Stimulated activated CD8-positive, alpha-beta memory T cell treated with anti-CD3 and anti-CD28 coated beads, Interleukin-4, amount 100 ng/mL, for 48 hours (primary cell): Measurements from ENCODE around the gene SNX4.

Source experiments
- DNase-seq: peaks from one replicate; pipeline ENCODE4 v3.0.0-alpha.2; 2020

Gene SNX4

GRCh38 chr3:125398952-125399351 is 121.0 kb downstream of the SNX4 start:
- DNase-seq: no peak
